ENCODE results near the gene CCDC192.
A peak's percentile ranks its signal among the peaks of the same experiment; 100 is the strongest.

The CCDC192 gene

DNA sequence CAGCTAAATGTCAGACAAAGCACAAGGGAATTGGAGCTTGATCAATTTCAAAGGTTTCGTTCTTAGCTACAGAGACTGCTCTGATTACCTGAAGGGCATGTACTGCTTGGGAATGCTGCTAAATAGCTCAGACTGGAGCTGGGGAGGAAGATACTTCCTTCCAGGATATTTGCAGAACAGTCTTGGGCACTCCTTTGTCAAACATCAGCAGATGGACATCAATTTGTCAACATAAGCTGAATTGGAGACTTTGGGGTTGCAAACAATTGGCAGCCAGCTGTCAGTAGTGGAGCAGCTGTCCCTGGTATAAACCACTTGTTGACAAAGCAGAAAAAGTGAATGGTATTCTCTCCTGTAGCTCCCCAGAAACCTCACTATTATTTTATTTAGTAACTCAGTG, 182.0 kb downstream of the CCDC192 start:
- no peak for DNase-seq (ENCODE audit: low spot score)

DNA sequence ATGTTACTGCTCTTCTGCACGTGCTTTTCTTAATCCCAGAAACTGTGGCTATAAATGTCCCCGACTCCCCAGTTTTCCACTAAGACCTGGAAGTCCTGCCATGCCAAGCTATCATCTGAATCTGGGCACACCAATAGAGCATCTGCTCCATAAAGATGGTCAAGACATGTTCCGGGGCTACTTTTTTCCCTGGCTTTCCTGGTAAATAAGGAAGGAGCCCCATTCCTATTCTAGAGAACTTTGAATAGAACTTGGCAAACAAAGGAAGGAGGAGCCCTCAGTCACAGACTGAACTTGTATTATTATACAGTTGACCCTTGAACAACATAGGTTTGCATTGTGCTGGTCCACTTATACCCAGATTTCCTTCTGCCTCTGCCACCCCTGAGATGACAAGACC, 182.9 kb downstream of the CCDC192 start:
- DNase-seq (ENCODE audit: low spot score) = no peak

DNA sequence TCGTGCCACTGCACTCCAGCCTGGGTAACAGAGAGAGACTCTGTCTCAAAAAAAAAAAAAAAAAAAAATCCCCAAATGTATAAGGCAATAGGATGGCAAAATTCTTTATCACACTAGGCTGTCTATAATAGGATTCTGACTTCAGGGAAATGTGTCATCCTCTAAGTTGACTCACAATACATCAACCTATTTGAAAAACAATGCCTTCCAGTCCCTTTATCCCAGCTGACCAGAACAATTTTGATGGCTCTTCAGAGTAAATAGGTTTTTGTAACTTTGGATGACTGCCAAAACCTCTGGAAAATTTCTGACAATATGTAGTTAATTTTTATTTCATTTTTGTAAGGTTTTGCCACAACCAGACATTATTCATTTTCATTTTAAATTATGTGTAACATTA, 184.1 kb downstream of the CCDC192 start:
- no peak for DNase-seq (ENCODE audit: low spot score)

DNA sequence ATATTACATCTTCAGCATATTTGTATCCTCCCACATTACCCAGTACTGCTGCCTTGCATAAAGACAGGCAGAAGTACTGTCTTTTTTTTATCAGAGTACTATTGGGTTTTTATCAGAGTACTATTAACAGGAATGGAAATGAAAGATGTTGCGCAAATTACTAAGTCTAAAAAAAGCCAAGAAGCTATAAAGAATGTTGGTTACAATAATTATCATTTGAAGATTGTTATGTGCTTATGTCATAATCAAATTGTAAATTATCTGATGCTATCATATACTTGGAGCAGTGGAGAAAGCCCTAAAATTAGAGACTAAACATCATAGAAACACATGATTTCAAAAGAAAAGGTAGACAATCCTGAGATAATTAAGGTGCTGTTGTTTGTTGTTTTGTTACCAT, 188.8 kb downstream of the CCDC192 start:
- no peak for DNase-seq (ENCODE audit: low spot score)

DNA sequence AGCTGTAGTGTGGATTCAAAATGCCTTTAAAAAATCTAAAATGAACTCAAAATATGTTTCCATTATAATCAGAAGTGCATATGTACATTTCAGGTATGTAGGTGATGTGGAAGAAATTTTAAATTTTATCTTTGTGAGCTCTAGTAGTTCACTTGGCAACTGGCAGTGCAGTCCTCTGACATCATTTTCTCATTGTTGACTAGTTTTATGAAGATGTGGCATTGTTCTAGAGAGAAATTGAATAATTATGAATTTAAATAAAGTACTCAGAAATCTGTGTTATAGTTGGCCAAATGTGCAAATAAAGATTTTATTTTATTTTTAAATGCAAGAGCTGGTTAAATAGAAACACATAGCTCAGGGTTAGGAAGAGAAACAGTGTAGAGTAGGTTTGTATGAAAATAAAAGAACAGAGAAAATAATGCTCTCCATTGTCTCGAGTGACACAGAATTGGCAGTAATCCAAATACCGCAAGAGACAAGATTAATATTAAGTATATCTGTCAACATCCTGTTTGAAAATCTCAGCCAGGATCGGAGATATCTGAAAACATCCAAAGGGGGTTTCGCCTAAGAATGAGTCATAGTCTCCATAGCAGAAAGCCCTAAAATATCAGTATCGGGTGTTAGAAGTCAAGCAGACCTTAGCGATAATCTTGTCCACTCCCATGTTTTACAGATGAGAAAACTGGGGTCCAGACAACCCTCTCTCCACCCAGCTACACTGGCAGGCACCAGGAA, 189.4 kb downstream of the CCDC192 start:
- peak; percentile 54 for DNase-seq (ENCODE audit: low spot score)

DNA sequence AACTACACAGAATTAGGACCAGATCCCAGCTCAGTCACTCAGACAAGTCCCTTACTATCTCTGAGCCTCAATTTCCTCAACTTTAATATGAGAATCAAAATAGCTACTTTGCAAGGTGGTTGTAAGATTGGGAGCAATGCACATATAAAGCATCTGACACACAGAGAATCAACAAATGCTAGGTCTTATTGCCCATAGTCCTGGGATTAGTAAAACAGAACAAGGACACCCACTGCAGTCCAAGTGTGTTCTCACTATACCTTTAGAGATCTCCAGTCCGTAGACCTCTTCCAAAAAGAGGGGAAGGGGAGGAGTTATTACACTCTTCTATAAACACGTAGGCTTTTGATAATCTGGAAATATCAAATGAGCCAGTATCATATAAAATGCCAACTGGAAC, 190.0 kb downstream of the CCDC192 start:
- DNase-seq (ENCODE audit: low spot score) = no peak

DNA sequence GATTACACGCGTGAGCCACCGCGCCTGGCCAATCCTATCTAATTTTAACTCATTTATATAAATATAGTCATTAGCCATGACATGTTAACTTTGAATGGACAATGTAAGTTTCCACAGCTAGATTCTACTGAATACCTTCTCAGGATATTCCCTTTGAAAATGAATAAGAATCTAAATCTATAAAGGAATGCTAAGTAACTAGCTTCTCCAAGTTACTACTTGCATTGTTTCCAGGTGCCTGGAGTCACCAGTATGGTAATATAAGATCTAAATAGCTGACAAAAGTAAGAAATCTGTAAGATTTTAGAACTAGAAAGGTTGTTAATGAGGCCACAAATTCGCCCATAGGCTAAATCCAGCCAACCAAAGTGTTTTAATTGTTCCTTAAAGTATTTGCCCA, 191.3 kb downstream of the CCDC192 start:
- no peak for DNase-seq (ENCODE audit: low spot score)

DNA sequence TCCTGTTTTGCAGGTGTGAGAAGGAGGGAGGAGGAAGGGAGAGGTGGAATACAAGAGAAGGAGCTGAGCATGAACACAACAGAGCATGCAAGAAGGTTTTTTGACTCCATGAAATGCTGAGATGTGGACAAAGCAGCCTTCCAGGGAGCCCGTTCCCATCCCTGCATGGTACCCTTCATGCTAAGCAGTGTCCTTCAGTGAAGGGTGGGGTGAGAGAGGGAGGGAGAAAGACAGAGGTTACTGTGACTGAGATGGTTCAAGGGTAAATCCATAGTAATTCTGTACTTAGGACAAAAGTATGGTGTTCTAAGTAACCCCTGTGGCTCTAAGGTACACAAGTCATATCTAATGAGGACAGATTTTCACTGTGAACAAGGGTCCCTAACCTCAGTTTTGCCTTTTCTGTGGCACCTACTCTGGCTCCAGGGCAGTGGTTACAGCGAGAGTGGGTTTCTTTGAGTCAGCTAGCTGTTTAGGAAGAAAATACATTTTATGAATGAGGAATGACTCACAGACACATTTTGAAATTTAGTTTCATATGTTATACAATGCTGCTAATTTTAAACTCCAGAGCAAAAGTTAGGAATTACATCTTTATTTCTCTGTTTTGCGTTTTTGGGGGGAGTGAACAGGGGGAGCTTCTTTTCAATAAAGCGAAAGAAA, 195.5 kb downstream of the CCDC192 start:
- DNase-seq (ENCODE audit: low spot score) = no peak

DNA sequence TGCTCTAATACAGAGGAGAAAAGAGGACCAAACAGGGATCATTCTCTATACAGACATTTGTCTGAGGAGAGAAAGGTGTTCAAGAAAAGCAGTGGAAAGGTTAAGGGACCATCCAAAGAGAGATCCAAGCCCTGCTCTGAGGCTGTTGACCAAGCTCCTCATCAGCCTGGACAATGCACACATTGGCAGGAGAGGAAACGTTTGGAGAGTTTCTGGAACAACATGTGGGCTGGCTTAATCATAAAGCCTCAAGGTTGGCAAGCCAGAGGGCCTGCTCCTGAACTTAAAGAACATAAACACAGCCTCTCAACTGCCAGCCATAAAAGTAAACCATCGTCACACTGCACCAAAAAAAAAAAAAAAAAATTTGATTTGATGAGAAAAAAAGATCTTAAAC, 196.0 kb downstream of the CCDC192 start:
- DNase-seq (ENCODE audit: low spot score) = no peak

DNA sequence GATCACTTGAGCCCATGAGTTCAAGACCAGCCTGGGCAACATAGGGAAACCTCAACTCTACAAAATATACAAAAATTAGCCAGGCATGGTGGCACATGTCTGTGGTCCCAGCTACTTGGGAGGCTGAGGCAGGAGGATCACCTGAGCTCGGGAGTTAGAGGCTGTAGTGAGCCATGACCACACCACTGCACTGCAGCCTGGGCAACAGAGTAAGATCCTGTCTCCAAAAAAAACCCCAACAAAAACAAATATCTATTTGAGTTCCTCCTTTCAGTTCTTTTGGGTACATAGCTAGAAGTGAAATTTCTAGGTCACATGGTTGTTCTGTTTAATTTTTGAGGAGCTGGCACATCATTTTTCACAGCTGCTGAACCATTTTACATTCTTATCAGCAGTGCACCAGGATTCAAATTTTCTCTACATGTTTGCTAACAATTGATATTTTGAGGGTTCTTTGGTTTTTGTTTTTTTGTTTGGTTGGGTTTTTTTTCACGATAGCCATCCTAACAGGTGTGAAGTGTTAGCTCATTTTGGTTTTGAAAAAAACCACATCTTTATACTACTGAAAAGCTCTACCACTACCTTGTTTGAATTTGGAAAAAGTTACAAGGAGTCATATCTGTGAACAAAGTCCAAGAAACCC, 203.5 kb downstream of the CCDC192 start:
- no peak for DNase-seq (ENCODE audit: low spot score)

DNA sequence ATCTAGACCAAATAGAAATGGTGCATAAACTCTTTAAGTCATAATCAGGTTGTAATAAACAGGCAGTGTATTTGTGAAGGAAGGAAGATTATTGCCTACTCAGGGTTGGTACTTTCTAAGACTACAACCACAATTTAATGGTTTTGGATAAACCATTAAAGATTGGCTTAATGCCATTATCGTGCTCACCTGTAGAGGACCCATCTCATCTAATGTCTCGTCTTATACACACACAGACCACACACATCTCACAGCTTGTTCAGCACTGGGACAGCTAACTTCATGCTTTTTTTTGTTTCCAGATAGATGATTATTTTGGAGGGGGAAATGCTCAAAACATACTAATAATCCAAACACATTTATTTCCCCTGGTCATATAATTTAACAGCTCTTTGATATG, 204.7 kb downstream of the CCDC192 start:
- DNase-seq (ENCODE audit: low spot score) = no peak

DNA sequence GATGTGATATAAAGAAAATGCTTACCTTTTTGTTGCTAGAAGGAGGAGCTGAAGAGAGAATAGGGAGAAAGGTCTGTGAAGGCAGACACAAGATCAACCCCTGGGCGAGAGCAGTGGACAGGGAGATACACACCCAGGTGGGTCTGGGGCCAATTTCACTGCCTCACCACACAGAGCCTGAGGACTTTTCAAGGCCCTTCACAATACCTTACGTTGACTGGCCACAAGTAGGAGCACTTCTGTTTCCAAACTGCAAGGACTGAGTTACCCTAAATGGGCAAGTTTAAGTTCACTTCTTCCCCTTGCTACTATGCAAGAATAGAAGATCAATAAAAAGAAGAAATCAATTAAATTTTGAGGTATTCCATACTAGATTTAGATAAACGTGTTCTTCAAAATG, 205.9 kb downstream of the CCDC192 start:
- DNase-seq (ENCODE audit: low spot score) = no peak

DNA sequence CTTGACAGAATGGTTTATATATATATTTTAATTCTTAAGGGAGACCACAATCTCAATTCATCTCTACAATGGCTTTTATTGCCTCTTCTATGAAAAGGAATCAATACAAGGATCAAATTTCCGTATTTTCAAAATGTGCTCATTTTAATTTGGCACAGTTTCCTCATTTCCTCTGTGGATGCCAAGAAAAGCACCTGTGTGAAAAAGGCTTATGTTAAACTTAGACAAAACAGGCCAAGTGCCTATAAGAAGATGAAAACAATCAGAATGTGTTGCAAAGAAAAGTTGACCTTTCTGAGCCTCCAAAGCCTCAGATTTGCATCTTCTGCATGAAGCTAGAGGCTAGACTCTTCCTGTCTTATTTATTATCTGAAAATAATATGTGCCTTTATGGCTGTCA, 206.6 kb downstream of the CCDC192 start:
- DNase-seq (ENCODE audit: low spot score) = no peak

DNA sequence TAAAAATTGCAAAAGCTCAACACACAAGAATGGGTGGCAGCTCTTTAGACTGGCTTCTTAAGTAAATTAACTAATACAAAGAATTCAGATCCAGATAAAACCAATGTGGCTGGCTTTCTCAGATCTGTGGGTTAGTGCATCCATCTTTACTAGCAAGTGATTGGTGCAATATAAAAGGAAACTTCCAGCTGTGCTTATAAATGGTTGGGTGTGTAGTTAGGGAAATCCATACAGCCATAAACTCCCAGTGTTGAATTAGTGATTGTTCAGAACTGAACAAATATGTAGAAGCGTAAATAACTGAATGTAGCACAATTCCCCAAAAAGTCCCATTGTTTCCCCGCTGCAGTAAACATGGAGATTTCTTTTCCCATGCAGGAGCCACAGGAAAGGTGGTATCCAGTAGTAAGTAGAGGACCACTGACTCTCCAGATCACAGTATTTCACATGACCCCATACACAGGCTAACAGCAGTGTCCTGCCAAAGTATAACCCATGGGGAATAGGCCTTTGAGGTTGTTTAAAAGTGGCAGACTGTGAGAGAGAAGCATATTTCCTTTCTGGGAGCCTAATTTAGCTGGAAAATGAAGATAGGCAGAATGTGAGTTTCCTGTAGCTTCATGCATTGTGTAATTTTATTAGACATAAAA, 207.2 kb downstream of the CCDC192 start:
- no peak for DNase-seq (ENCODE audit: low spot score)

DNA sequence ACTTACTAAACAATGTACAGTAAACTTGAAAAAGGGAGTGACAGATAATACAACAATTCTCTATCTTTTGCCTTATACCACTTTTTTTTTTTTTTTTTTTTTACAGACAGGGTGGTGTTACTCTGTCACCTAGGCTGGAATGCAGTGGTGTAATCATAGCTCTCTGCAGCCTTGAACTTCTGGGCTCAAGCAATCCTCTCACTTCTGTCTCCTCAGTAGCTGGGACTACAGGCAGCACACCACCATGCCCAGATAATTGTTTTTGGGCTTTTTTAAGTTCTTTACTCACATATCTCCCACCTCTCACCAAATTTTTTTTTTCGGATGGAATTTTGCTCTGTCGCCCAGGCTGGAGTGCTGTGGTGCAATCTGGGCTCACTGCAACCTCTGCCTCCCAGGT, 208.4 kb downstream of the CCDC192 start:
- DNase-seq (ENCODE audit: low spot score) = no peak

DNA sequence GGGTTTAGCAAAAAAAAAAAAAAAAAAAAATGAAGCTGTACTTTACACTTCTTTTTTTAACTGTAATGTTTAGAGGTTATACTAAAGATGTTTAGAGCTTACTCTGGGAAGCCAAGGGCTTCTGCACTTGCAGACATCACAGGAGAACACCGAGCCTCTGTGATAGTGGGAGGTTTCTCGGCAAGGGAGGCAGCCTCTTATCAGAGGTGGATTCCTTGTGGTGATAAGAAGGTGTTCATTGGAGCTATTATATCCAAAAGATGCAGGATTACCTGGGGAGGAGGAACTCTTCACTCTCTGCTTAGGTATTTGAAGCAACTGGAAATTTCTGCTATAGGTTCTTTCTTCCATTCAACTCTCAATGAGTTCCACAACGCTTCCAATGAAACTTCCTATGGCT, 209.2 kb downstream of the CCDC192 start:
- no peak for DNase-seq (ENCODE audit: low spot score)

DNA sequence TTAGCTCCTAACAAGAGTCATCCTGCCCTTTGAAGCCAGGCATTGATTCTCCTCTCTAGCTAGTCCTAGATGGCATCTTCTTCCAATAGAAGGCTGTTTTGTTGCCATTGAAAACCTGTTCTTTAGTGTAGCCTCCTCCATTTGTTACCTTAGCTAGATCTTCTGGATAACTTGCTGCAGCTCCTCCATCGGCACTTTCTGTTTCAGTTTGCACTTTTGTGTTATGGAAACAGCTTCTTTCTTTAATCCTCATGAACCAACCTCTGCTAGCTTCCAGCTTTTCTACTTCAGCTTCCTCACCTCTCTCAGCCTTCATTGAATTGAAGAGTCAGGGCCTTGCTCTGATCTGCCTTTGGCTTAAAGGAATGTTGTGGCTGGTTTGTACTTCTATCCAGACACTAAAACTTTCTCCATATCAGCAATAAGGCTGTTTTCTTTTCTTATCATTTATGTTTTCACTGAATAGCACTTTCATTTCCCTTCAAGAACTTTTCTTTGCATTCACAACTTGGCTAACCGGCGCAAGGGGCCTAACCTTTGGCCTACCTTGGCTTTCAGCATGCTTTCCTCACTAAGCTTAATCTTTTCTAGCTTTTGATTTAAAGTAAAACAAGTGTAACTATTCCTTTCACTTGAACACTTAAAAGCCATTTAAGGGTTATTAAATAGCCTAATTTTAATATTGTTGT, 213.8 kb downstream of the CCDC192 start:
- DNase-seq (ENCODE audit: low spot score) = no peak

DNA sequence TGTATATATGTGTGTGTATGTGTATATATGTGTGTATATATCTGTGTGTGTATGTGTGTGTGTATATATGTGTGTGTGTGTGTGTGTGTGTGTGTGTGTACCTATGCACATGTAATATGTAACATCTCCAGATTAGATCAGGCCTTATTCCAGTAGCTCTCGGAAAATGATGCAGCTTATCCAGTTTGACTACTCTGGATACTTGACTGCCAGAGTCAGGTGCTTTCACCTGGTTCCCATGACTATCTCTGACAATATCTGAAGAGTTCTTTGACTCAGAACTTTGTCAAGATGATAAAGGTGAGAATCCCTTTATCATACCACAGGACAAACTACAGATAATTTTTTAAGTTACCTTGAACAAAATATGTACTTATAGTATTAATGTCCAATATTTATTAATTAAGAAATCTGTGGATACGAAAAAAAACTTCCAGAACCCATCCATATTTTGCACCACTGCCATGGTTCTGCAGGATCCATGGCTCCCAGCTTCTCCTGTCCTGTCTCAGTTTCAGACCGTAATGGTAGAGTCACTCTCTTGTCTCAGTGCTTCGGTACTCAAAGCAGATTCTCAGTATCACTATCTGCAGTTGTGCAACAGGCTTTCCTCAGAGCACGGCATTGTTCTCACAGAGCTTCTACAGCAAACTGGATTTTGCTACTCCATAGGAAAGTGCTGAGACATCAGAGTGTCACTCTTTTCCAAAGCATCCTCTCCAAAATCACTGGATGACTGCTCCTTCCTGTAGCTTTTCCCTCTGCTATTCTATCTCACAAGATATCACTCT, 216.0 kb downstream of the CCDC192 start:
- no peak for DNase-seq (ENCODE audit: low spot score)

DNA sequence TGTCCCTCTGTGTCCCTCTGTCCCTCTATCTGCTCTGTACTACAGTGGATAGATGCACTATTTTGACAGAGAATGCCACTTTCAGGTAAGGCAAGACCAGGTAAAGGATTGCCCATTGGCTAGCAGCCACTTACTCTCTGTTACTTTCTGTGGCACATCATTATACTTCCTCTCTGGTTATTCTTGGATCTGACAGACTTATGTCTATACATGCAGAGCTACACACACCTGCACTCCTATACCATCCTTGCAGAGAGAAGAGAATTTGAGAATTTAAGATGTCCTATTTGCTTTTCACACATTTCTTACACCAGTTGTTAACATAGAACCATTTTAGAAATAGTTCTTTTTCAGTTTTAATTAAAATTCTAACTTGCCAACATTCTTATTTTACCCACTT, 216.6 kb downstream of the CCDC192 start:
- no peak for DNase-seq (ENCODE audit: low spot score)

DNA sequence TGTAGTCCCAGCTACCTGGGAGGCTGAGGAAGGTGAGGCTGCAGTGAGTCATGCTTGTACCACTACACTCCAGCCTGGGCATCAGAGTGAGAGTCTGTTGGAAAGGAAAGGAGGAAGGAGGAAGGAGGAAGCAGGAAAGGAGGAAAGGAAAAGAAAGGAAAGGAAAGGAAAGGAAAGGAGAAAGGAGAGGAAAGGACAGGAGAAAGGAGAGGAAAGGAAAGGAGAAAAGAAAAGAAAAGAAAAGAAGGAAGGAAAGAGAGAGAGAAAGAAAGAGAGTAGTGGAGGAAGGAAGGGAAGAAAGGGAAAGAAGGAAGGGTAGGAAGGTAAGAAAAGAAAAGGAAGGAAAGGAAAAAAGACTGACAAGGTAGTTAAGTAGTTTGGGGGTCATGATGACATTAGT, 217.7 kb downstream of the CCDC192 start:
- no peak for DNase-seq (ENCODE audit: low spot score)

DNA sequence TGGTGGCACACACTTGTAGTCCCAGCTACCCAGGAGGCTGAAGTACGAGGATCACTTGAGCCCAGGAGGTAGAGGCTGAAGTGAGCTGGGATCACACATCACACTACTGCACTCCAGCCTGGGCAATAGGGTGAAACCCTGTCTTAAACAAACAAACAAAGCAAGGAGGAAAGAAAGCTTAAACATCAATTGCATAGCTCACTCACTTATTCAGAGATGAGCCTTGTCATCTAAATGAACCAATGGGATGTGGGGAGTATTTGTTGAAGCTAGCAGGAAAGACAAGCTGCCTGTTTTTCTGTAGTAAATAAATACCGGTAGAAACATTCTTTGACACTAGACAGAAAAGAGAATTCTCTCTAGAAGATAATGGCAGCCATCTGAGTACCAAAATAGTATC, 219.4 kb downstream of the CCDC192 start:
- no peak for DNase-seq (ENCODE audit: low spot score)
